COLO668 (cell line): ENCODE data around the gene SORCS2.
"Not testable (repeated sequence)": the region's sequence is repeated elsewhere in the genome, so short reads cannot be mapped to it uniquely, and the experiment has no call there.

Source experiments
- DNase-seq: peaks from one replicate; lab custom pipeline; 2025; ENCODE audit not compliant: unreplicated experiment; lab: John Stamatoyannopoulos, UW

Gene SORCS2

DNA sequence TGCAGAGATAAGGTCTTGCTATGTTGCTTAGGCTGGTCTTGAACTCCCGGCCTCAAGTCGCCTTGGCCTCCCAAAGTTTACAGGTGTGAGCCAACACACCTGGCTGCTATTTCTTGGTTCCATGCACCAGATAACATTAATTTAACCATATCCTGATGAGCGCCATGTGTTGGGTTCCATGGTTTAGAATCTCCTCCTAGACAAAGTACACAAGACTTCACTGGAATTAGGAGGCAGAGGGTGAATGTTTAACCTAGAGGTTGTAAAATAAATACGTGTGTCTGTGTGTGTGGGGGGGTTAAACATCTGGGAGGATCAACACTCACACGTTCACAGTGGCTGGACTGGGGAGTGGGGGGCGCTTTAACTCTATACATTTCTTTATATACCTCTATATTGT lies 32.4 kb upstream of the SORCS2 start:
- no peak for DNase-seq

GRCh38 chr4:7160439-7160838 lies 31.9 kb upstream of the SORCS2 start:
- DNase-seq: no peak

DNA sequence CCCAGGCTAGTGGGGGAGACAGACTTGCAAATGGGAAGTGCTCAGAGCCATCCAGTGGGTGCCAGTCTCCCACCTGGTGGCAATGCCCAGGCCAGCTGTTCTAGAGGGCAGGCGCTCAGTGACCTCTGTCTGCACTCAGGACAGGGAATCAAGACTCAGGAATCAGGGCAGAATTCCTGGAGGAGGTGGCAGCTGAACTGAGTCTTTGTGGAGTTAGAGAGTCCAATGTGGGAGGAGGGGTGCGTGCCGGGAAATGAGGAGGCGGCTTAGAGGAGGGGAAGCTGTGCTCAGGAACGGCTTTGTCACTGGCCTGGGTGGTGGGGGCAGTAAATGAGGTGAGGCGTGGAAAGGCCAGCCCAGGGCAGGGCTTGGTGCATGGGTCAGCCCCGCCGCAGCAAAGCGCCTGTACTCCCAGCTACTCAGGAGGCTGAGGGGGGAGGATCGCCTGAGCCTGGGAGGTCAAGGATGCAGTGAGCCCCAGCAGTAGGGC lies 31.3 kb upstream of the SORCS2 start:
- no peak for DNase-seq

- DNase-seq: no peak
These were observed 30.6 kb upstream of the SORCS2 start for GRCh38 chr4:7161721-7162214.

GRCh38 chr4:7165056-7165873 lies 27.1 kb upstream of the SORCS2 start:
- not testable (repeated sequence) for DNase-seq

- no peak for DNase-seq
These were observed 26.5 kb upstream of the SORCS2 start for GRCh38 chr4:7165874-7166201.

GRCh38 chr4:7166237-7166636 lies 26.1 kb upstream of the SORCS2 start:
- DNase-seq: no peak

GRCh38 chr4:7166981-7167700 lies 25.2 kb upstream of the SORCS2 start:
- no peak for DNase-seq

DNA sequence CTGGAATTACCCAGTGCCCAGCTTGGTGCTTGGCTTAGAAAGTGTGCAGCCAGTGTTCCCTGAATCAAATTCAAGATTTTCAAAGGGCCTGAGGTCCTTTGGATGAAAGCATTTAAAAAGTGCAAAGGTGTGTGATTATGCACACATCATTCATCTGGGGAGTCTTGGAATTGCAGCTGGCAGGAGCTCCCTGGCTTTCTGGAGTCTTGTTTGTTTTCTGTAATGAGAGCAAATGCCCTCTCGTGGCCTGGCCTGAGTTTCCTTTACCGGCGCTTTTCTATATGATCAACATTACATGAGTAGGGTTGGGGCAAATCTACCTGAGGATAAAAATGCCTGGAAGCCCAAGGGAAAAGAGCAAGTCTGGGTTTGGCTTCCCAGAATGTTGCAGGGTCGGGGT lies 24.6 kb upstream of the SORCS2 start:
- DNase-seq: no peak

- no peak for DNase-seq
These were observed 24.2 kb upstream of the SORCS2 start for GRCh38 chr4:7168106-7168505.

DNA sequence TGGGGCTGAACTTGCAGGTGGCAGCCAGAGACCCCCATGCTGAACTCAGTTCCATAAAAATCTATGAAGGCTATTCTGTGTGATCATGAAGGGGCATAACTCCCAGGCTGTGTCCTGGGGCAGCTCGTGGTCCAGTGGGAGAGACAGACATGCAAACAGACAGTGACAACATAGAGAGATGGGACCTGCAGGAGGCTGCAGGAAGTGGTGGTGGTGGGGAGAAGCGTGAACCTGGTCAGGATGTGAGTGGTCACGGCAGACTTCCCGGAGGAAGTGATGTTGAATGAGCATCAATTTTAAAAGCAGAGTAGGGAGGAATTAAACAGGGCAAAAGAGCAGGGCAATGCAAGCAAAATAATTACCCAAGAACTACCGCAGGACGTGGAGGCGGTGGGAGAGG lies 23.2 kb upstream of the SORCS2 start:
- no peak for DNase-seq

DNA sequence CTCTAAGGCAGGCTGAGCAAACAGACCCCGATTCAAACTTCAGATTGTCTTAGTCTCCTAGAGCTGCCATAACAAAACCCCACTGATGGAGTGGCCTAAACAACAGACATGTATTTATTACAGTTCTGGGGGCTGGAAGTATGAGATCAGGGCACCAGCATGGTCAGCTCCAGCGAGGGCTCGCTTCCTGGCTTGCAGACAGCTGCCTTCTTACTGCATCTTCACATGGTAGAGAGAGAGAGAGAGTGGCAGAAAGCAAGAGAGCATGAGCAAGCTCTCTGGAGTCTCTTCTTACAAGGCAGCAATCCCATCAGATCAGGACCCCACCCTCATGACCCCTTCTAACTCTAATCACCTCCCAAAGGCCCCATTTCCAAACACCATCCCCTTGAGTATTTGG lies 22.3 kb upstream of the SORCS2 start:
- no peak for DNase-seq

DNA sequence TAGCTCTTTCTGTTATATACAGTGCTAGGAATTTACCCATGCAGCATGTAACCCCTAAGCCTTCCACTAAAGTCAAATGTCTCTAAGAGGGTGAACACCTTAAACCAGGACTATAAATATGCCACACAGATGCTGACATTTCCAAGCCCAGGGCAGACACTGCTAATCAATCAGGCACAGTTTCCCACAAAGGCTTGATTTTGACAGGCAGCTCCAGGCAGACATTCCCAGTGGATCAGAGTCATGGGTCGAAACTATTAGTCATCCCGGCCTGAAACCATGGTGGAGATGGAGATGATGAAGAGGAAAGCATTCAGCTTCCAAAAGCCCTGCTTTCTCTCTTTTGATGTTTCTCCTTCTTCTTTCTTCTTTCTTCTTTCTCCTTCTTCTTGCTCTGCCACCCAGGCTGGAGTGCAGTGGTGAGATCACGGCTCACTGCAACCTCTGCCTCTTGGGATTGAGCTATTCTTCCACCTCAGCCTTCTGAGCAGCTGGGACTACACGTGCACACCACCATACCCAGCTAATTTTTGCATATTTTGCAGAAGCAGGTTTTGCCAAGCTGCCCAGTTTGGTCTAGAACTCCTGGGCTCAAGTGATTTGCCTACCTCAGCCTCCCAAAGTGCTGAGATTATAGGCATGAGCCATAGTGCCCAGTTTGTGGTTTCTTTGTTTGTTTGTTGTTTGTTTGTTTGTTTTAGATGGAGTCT lies 21.0 kb upstream of the SORCS2 start:
- DNase-seq: no peak

DNA sequence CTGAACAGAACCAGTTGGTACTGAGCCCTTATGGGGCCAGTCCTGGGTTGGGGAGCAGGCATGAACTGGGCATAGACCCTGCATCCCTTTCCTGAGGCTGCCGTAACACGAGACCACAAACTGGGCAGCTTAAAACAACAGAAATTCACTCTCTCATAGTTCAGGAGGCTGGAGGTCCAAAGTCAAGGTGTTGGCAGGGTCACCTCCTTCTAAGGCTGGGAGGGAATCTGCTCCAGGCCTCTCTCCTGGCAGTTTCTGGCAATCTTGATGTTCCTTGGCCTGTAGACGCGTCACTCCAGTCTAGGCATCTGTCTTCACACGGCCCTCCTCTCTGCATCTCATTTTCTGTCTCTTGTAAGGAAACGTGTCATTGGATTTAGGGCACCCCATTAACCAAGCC lies 19.8 kb upstream of the SORCS2 start:
- DNase-seq: no peak

DNA sequence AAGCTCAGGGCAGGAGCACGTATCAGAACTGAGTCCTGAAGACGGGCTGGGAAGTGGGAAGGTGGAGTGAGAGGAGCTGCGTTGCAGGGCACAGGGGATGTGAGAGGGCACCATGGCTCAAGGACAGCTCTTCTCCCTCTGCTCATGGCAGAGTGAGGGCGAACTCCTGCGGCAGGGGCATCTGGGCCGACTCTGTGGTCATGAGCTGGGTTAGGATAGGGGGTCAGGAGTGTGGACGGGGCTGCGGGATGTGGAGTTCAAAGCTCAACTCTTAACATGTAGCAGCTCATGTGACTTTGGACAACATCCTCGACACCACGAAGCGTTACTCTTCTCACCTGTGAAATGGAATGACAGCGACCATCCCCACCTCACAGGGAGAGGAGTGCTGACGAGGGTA lies 19.4 kb upstream of the SORCS2 start:
- DNase-seq: no peak

DNA sequence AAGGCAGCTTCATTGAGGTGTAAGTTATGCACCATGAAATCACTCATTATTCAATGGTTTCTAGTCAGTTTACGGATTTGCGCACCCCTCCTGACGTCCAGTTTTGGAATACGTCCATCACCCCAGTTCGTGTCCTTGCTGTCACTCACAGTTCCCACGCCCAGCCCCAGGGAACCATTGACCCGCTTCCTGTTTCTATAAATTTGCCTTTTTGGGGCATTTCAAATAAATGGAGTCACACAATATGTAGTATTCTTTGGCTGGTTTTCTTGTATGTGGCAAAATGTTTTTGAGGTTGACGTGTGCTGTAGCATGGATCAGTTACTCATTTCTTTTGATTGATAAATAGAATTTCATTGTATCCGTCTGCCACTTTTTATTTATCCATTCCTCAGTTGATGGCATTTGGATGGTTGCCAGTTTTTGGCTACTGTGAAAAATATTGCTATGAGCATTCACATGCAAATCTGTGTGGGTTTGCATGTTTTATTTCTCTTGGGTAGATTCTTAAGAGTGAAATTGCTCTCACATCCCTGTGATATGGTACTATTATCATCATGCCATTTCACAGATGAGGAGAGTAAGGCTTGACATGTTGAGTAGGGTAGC lies 18.4 kb upstream of the SORCS2 start:
- DNase-seq: no peak

GRCh38 chr4:7179158-7179557 lies 13.2 kb upstream of the SORCS2 start:
- DNase-seq: no peak

- no peak for DNase-seq
These were observed 11.4 kb upstream of the SORCS2 start for GRCh38 chr4:7180938-7181337.

- no peak for DNase-seq
These were observed 9.7 kb upstream of the SORCS2 start for GRCh38 chr4:7182616-7183015.

DNA sequence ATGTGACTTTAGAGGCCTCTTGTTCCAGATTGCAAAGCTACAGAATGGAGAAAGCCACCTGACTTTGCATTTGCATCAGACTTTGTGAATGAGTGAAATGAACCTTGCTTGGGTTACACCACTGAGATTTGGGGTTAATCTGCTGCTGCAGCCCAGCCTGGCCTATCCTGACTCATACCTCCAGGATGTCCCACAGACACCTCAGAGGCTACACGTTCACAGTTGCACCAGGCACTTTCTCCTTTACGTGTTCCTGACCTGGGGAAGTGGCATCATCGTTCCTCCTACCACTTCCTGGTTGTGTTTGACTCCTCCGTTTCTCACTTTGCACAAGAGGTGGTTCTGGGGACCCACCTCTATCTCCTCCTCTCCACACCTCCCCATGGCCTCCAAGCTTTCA lies 9.2 kb upstream of the SORCS2 start:
- DNase-seq: no peak

DNA sequence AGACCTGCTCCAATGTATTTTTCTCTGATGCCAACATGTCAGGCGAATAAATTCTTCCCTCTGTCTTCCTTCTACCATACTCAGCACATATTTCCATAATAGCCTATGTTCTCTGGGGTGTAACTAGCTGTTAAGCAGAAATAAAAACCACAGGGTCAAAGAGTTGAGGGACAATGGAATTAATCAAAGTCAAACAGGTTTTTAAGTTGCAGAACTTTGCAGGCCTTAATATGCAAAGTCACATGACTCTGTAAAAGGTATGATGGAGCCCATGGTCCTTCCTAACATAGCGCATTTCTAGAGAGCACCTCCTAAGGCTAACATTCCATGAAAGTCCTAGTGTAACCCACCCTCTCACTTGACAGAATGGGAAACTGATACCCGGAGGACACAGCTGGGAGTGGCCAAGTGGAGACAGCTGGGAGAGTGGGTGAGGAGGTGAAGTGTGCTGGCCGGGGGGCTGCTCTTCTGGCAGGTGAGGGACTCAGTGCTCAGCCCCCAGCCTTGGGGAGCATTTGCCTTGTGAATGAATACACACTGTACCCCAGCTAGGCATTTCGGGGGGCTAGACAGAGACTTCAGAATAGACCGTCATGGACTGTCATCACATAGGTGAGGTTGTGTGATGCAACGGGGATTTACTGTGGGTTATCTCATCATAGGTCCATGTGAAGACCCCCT lies 8.4 kb upstream of the SORCS2 start:
- DNase-seq: no peak
